HUES64 (cell line): ENCODE data around the gene EGLN1.
"Not testable (repeated sequence)": the region's sequence is repeated elsewhere in the genome, so short reads cannot be mapped to it uniquely, and the experiment has no call there.

Experiments used
- H3K27ac ChIP-seq: 2 replicates; pipeline ENCODE4 v1.7.0; 2013; ENCODE audit warnings: low read depth, low read length, inconsistent platforms
- H3K27me3 ChIP-seq: 2 replicates; pipeline ENCODE4 v1.6.1; 2013; ENCODE audit warnings: mild to moderate bottlenecking, low read length; ENCODE audit not compliant: insufficient read depth
- H3K36me3 ChIP-seq: 2 replicates; pipeline ENCODE4 v1.6.1; 2013; ENCODE audit warnings: mild to moderate bottlenecking, low read length; ENCODE audit not compliant: insufficient read depth
- H3K4me1 ChIP-seq: 2 replicates; pipeline ENCODE4 v1.6.1; 2013; ENCODE audit warnings: mild to moderate bottlenecking, low read length, moderate library complexity; ENCODE audit not compliant: insufficient read depth
- H3K4me3 ChIP-seq: 2 replicates; pipeline ENCODE4 v1.5.1; 2013; ENCODE audit warnings: mild to moderate bottlenecking, low read length, moderate library complexity
- H3K9ac ChIP-seq: 2 replicates; pipeline ENCODE4 v1.6.1; 2013; ENCODE audit warnings: mild to moderate bottlenecking, low read depth, low read length
- H3K9me3 ChIP-seq: 2 replicates; pipeline ENCODE4 v1.6.1; 2013; ENCODE audit warnings: low read depth, low read length; ENCODE audit not compliant: insufficient read depth
- WGBS: fragments of 150-250, 120-280 bp; methylation state at CpG from one replicate; pipeline ENCODE4 v1.1.7; 2013; ENCODE audit warnings: missing lambda C conversion rate; 5-methylcytosine and 5-hydroxymethylcytosine counted together

EGLN1 gene

GRCh38 chr1:231444059-231444458, 22.0 kb upstream of the EGLN1 start:
- H3K9ac ChIP-seq = no peak overlapping the region
- H3K4me3 ChIP-seq = no peak overlapping the region
- H3K27ac ChIP-seq = no peak overlapping the region
- H3K4me1 ChIP-seq = no peaks in the 10 kb centered on the region
- 0 out of 2 replicates have a peak, but pooled peaks cover 2% of the 10 kb centered on the region for H3K9me3 ChIP-seq
- WGBS = 100% methylated on average over 2 of the region's 2 CpGs
- no peaks in the 10 kb centered on the region for H3K36me3 ChIP-seq
- no peaks in the 10 kb centered on the region for H3K27me3 ChIP-seq

- WGBS = 100% methylated on average over 2 of the region's 2 CpGs
Measured at GRCh38 chr1:231443363-231443762, 21.3 kb upstream of the EGLN1 start.

GRCh38 chr1:231442735-231443134, 20.6 kb upstream of the EGLN1 start:
- Histone ChIP-seq H3K9ac (no peak overlapping the region), H3K9me3 (0 out of 2 replicates have a peak, but pooled peaks cover 2% of the 10 kb centered on the region), H3K4me1 (no peaks in the 10 kb centered on the region), H3K27ac (no peak overlapping the region), H3K36me3 (no peaks in the 10 kb centered on the region), H3K4me3 (no peak overlapping the region), H3K27me3 (no peaks in the 10 kb centered on the region)

More at GRCh38 chr1:231443363-231443762, 21.3 kb upstream of the EGLN1 start:
- Histone ChIP-seq H3K4me1 (no peaks in the 10 kb centered on the region), H3K9me3 (0 out of 2 replicates have a peak, but pooled peaks cover 2% of the 10 kb centered on the region), H3K36me3 (no peaks in the 10 kb centered on the region), H3K4me3 (no peak overlapping the region), H3K27me3 (no peaks in the 10 kb centered on the region), H3K9ac (no peak overlapping the region), H3K27ac (no peak overlapping the region)

- H3K27ac ChIP-seq = no peak overlapping the region
- H3K4me3 ChIP-seq = no peak overlapping the region
- no peaks in the 10 kb centered on the region for H3K36me3 ChIP-seq
- no peaks in the 10 kb centered on the region; the same call in 1 of the 2 replicates for H3K27me3 ChIP-seq
- no peaks in the 10 kb centered on the region for H3K9me3 ChIP-seq
- no peak overlapping the region for H3K9ac ChIP-seq
- H3K4me1 ChIP-seq = no peaks in the 10 kb centered on the region
- WGBS = 88% methylated on average over 2 of the region's 2 CpGs
Measured at GRCh38 chr1:231432996-231433395, 10.9 kb upstream of the EGLN1 start.

GRCh38 chr1:231431665-231432415, 9.8 kb upstream of the EGLN1 start:
- 86% methylated on average over 6 of the region's 6 CpGs for WGBS
- no peak overlapping the region for H3K27ac ChIP-seq
- H3K27me3 ChIP-seq = peaks cover 2% of the 10 kb centered on the region; the same call in 1 of the 2 replicates
- no peak overlapping the region for H3K9ac ChIP-seq
- no peaks in the 10 kb centered on the region for H3K9me3 ChIP-seq
- no peaks in the 10 kb centered on the region for H3K36me3 ChIP-seq
- no peak overlapping the region for H3K4me3 ChIP-seq
- H3K4me1 ChIP-seq = no peaks in the 10 kb centered on the region

- not testable (repeated sequence) for H3K36me3 ChIP-seq, H3K9ac ChIP-seq, H3K4me3 ChIP-seq, H3K9me3 ChIP-seq, H3K4me1 ChIP-seq, H3K27ac ChIP-seq
- WGBS = 93% methylated on average over 31 of the region's 31 CpGs
- H3K27me3 ChIP-seq = peaks cover 12% of the 10 kb centered on the region
Measured at GRCh38 chr1:231430678-231431352, 8.7 kb upstream of the EGLN1 start.

- Histone ChIP-seq H3K9ac (no peak overlapping the region), H3K27me3 (peaks cover 36% of the 10 kb centered on the region), H3K36me3 (no peaks in the 10 kb centered on the region), H3K4me1 (peaks cover 6% of the 10 kb centered on the region), H3K4me3 (no peak overlapping the region), H3K9me3 (no peaks in the 10 kb centered on the region), H3K27ac (no peak overlapping the region)
- 91% methylated on average over 3 of the region's 3 CpGs for WGBS
Measured at GRCh38 chr1:231428377-231428776, 6.3 kb upstream of the EGLN1 start.

- Histone ChIP-seq H3K27me3 (peaks cover 56% of the 10 kb centered on the region), H3K4me1 (peaks cover 11% of the 10 kb centered on the region), H3K36me3 (no peaks in the 10 kb centered on the region), H3K9me3 (no peaks in the 10 kb centered on the region), H3K9ac (no peak overlapping the region), H3K4me3 (no peak overlapping the region), H3K27ac (no peak overlapping the region)
- WGBS = 83% methylated on average over 4 of the region's 4 CpGs
Measured at GRCh38 chr1:231424950-231425805, 3.1 kb upstream of the EGLN1 start.

- no peak overlapping the region for H3K4me3 ChIP-seq
- no CpG with 5 or more reads among the region's 1 CpG for whole genome bisulfite sequencing
- H3K4me1 ChIP-seq = peaks cover 23% of the 10 kb centered on the region
- no peaks in the 10 kb centered on the region for H3K9me3 ChIP-seq
- no peak overlapping the region for H3K9ac ChIP-seq
- no peaks in the 10 kb centered on the region for H3K36me3 ChIP-seq
- H3K27me3 ChIP-seq = peaks cover 71% of the 10 kb centered on the region
- H3K27ac ChIP-seq = no peak overlapping the region
Measured at GRCh38 chr1:231423648-231424047, 1.6 kb upstream of the EGLN1 start.

GRCh38 chr1:231422798-231423309, 767 bp upstream of the EGLN1 start:
- H3K36me3 ChIP-seq = no peaks in the 10 kb centered on the region
- H3K27ac ChIP-seq = peak overlapping the region; percentile 56
- H3K9me3 ChIP-seq = no peaks in the 10 kb centered on the region
- peak overlapping the region; percentile 83 for H3K4me3 ChIP-seq
- 68% methylated on average over 4 of the region's 8 CpGs for WGBS
- peaks cover 79% of the 10 kb centered on the region for H3K27me3 ChIP-seq
- peak overlapping the region; percentile 85 for H3K9ac ChIP-seq
- H3K4me1 ChIP-seq = peaks cover 25% of the 10 kb centered on the region
